Glutamatergic neuron (in vitro differentiated cells): ENCODE measurements around the gene NHLRC4. TPM values are rescaled to one million over a fixed set of nuclear protein-coding genes. Genes with fewer than 3 reads are reported as not detected.

Source experiments
- DNase-seq: peaks from one replicate; pipeline ENCODE4 v3.0.0; 2022
- H3K27ac Mint-ChIP-seq: one replicate; pipeline ENCODE4 v1.8.0; 2020; ENCODE audit warnings: mild to moderate bottlenecking, mixed read lengths, inconsistent platforms; ENCODE audit not compliant: unreplicated experiment
- H3K27me3 Mint-ChIP-seq: one replicate; pipeline ENCODE4 v1.8.0; 2020; ENCODE audit warnings: mild to moderate bottlenecking, moderate library complexity, mixed read lengths, inconsistent platforms; ENCODE audit not compliant: unreplicated experiment
- H3K36me3 Mint-ChIP-seq: one replicate; pipeline ENCODE4 v1.8.0; 2020; ENCODE audit warnings: mild to moderate bottlenecking, mixed read lengths, inconsistent platforms; ENCODE audit not compliant: unreplicated experiment
- H3K4me1 Mint-ChIP-seq: one replicate; pipeline ENCODE4 v1.8.0; 2020; ENCODE audit warnings: mild to moderate bottlenecking, low read depth, mixed read lengths, inconsistent platforms; ENCODE audit not compliant: unreplicated experiment
- H3K4me3 Mint-ChIP-seq: one replicate; pipeline ENCODE4 v1.8.0; 2020; ENCODE audit warnings: mild to moderate bottlenecking, mixed read lengths, inconsistent platforms; ENCODE audit not compliant: unreplicated experiment
- H3K9me3 Mint-ChIP-seq: one replicate; pipeline ENCODE4 v1.8.0; 2020; ENCODE audit warnings: mild to moderate bottlenecking, moderate library complexity, mixed read lengths, inconsistent platforms; ENCODE audit not compliant: unreplicated experiment
- total RNA-seq: library from RNA; stranded (reverse); fragmentation: NEBNext Ultra II Directional; extraction: Animal tissue kit (Norgen Biotek cat#: 25700); gene quantifications from one replicate; pipeline ENCODE4 v1.2.1, GENCODE V29; 2021; ENCODE audit not compliant: unreplicated experiment
- TF ChIP-seq, protein P1 (sequence below): fragments of 200-600 bp; sonication (generic); IDR thresholded peaks from one replicate; pipeline ENCODE4 v1.5.0; 2021; ENCODE audit not compliant: partially characterized antibody, unreplicated experiment

Gene NHLRC4
- total RNA-seq, 1 donor from 2014 or later, result 3.4 TPM

GRCh38 chr16:531494-532125 lies 35.2 kb upstream of the NHLRC4 start:
- TF ChIP-seq, protein P1, sequence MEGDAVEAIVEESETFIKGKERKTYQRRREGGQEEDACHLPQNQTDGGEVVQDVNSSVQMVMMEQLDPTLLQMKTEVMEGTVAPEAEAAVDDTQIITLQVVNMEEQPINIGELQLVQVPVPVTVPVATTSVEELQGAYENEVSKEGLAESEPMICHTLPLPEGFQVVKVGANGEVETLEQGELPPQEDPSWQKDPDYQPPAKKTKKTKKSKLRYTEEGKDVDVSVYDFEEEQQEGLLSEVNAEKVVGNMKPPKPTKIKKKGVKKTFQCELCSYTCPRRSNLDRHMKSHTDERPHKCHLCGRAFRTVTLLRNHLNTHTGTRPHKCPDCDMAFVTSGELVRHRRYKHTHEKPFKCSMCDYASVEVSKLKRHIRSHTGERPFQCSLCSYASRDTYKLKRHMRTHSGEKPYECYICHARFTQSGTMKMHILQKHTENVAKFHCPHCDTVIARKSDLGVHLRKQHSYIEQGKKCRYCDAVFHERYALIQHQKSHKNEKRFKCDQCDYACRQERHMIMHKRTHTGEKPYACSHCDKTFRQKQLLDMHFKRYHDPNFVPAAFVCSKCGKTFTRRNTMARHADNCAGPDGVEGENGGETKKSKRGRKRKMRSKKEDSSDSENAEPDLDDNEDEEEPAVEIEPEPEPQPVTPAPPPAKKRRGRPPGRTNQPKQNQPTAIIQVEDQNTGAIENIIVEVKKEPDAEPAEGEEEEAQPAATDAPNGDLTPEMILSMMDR, result no peak
- Mint-ChIP-seq H3K27me3 (peaks cover 7% of the 10 kb centered on the region), H3K4me1 (peaks cover 8% of the 10 kb centered on the region), H3K36me3 (no peaks in the 10 kb centered on the region), H3K27ac (no peak overlapping the region), H3K4me3 (no peak overlapping the region), H3K9me3 (peaks cover 4% of the 10 kb centered on the region)
- DNase-seq, result no peak

- H3K27ac Mint-ChIP-seq, result no peak overlapping the region
- peaks cover 7% of the 10 kb centered on the region for H3K4me1 Mint-ChIP-seq
- H3K4me3 Mint-ChIP-seq, result no peak overlapping the region
- peaks cover 3% of the 10 kb centered on the region for H3K9me3 Mint-ChIP-seq
- H3K36me3 Mint-ChIP-seq, result no peaks in the 10 kb centered on the region
- DNase-seq, result peak; percentile 66
- TF ChIP-seq, protein P1, result no peak
- H3K27me3 Mint-ChIP-seq, result peaks cover 7% of the 10 kb centered on the region
Observed at GRCh38 chr16:533391-534123, 33.2 kb upstream of the NHLRC4 start.

- no peak overlapping the region for H3K27ac Mint-ChIP-seq
- H3K27me3 Mint-ChIP-seq, result peaks cover 4% of the 10 kb centered on the region
- H3K4me3 Mint-ChIP-seq, result no peak overlapping the region
- peaks cover 5% of the 10 kb centered on the region for H3K4me1 Mint-ChIP-seq
- H3K36me3 Mint-ChIP-seq, result no peaks in the 10 kb centered on the region
- no peak for DNase-seq
- no peaks in the 10 kb centered on the region for H3K9me3 Mint-ChIP-seq
- TF ChIP-seq, protein P1, result no peak
Observed at GRCh38 chr16:534135-534534, 32.7 kb upstream of the NHLRC4 start.

DNA sequence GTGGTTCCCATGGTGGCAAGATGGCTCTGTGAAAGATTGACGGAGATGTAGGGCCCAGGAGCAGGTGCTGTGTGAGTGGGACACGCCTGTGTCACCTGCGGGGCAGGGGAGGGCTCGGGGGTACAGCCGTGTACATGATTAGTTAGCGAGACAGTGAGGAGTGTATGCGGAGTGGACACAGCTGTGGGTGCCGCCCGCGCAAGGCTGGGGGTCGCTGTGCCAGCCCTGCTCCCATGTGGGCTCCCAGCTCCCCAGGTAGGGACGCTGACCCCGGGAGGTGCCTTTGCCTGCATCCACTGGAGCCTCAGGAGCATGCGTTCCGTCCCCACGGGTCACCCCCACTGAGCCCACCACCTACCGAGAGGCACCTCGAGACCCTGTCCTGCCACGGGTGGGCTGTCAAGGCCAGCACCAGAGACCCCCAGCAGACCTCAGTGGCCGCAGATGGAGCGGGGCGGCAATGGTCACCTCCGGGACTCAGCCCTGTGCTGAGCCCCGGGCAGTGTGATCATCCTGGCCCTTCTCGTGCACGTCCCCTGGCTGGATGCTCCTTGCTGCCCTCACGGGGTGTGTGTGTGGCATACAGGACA lies 31.9 kb upstream of the NHLRC4 start:
- H3K4me3 Mint-ChIP-seq, result no peak overlapping the region
- no peak overlapping the region for H3K27ac Mint-ChIP-seq
- DNase-seq, result no peak
- H3K9me3 Mint-ChIP-seq, result no peaks in the 10 kb centered on the region
- H3K27me3 Mint-ChIP-seq, result peaks cover under 1% of the 10 kb centered on the region
- no peaks in the 10 kb centered on the region for H3K36me3 Mint-ChIP-seq
- TF ChIP-seq, protein P1, result no peak
- H3K4me1 Mint-ChIP-seq, result peaks cover 3% of the 10 kb centered on the region
